ENCODE data around the gene MAPK10. TPM values are rescaled to one million over a fixed set of nuclear protein-coding genes. Genes with fewer than 3 reads are reported as not detected.

Gene MAPK10
- total and polyA plus RNA-seq, 10 of the 15 experiments (the other 5 are each of a cell fraction or from before 2014, with no cell fraction given), result 1.1 to 4.2 (median 2.4) TPM

DNA sequence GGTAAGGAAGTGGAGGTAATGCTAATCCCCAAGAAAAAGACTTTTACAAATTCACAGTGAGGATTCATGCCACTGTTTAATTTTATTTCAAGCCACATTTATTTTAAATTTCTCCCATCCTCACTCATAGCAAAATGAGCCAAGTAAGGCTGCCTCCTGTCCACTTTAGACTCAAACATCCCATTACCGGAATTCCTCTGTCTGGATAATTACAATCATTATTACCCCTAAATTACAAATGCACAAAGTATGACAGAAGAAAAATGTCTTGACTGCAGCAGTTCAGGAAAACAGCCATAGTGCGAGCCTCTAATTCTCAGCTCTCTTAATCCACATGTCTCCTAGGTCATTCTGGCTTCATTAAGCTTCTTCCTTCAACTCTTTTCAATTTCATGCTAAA lies 57.0 kb downstream of the MAPK10 start:
- DNase-seq (ENCODE audit: low read depth, low spot score) (no peak), ATAC-seq (no peak), FAIRE-seq (no peak)
- no peaks in the 10 kb centered on the region for H3K79me2 ChIP-seq (ENCODE audit: control insufficient read depth, insufficient read depth, low read length)
- H3K9ac ChIP-seq (ENCODE audit: control insufficient read depth, insufficient read depth, low read length), result no peak overlapping the region
- RAD21 ChIA-PET (ENCODE audit: unreplicated experiment), result no interaction called here
- POLR2A ChIA-PET, result no interaction called here
- in situ Hi-C loops (cut with MboI) (no loop called here), intact Hi-C loops (cut with micrococcal nuclease; ENCODE audit: unreplicated experiment) (no loop called here)
- no peaks in the 10 kb centered on the region for H3K27me3 ChIP-seq (replicated peaks in 1 of 2; ENCODE audit: control insufficient read depth in 2 of 2, insufficient read depth in 2 of 2, low read length in 1 of 2)
- H2AFZ ChIP-seq (ENCODE audit: control insufficient read depth, low read depth, low read length), result no peak overlapping the region
- no peaks in the 10 kb centered on the region for H3K4me1 ChIP-seq (ENCODE audit: control insufficient read depth, insufficient read depth, low read length)
- CTCF ChIA-PET, result no interaction called here
- no peaks in the 10 kb centered on the region for H3K36me3 ChIP-seq (ENCODE audit: control insufficient read depth in 2 of 2, insufficient read depth in 2 of 2, low read length in 1 of 2)
- SMC1A ChIA-PET (ENCODE audit: uncharacterized antibody, unreplicated experiment), result interaction anchor here (0.9 kb wide), 1 partner anchor 8 kb away, joined by 3 read pairs; no protein-coding TSS in a partner anchor
- H3K27ac ChIP-seq (ENCODE audit: control insufficient read depth, insufficient read depth), result no peak overlapping the region
- no peaks in the 10 kb centered on the region for H4K20me1 ChIP-seq (ENCODE audit: control insufficient read depth, insufficient read depth)
- no TSS peak for BruUV-seq (replicated peaks)
- H3K4me3 ChIP-seq, result no peak overlapping the region
- H3K4me2 ChIP-seq (ENCODE audit: control insufficient read depth, insufficient read depth), result no peak overlapping the region
- WGBS (ENCODE audit: insufficient coverage, insufficient replicate concordance, low lambda C conversion rate, missing lambda C conversion rate), result 0% methylated on average over 2 of the region's 2 CpGs
- H3K9me3 ChIP-seq (replicated peaks; ENCODE audit: control insufficient read depth, insufficient read depth, low read length), result no peaks in the 10 kb centered on the region
- TF ChIP-seq SMC3 (IDR thresholded peaks at IDR 0.05; ENCODE audit: borderline replicate concordance, low read length) (no peak), RAD21 (IDR thresholded peaks at IDR 0.05; ENCODE audit: insufficient read depth, low read depth, low read length) (no peak), NR2C1 (IDR thresholded peaks at IDR 0.05) (no peak), NFIC (IDR thresholded peaks at IDR 0.05; ENCODE audit: low read depth, low read length) (no peak), MEF2A (IDR thresholded peaks at IDR 0.05; ENCODE audit: insufficient read depth, low read depth, low read length) (no peak), RCOR1 (conservative IDR thresholded peaks at IDR 0.05; ENCODE audit: low read depth, low read length) (no peak), CHD2 (IDR thresholded peaks at IDR 0.05; ENCODE audit: borderline replicate concordance, low read depth, low read length) (no peak), CHD1 (IDR thresholded peaks at IDR 0.05; ENCODE audit: low read depth, low read length) (no peak), FOXK2 (IDR thresholded peaks at IDR 0.05) (no peak), RELA (IDR thresholded peaks at IDR 0.05; ENCODE audit: borderline replicate concordance, partially characterized antibody) (no peak), CREM (IDR thresholded peaks at IDR 0.05; ENCODE audit: low read depth) (no peak), RB1 (IDR thresholded peaks at IDR 0.05; ENCODE audit: borderline replicate concordance) (no peak), IRF4 (IDR thresholded peaks at IDR 0.05; ENCODE audit: low read depth, low read length) (no peak), MYC (IDR thresholded peaks at IDR 0.05; ENCODE audit: insufficient read depth, insufficient read length, insufficient replicate concordance, low read length, severe bottlenecking) (no peak), NFXL1 (IDR thresholded peaks at IDR 0.05; ENCODE audit: borderline replicate concordance) (no peak), SIN3A (IDR thresholded peaks at IDR 0.05; ENCODE audit: low read depth, low read length) (no peak)
- TF ChIP-seq, protein P1, sequence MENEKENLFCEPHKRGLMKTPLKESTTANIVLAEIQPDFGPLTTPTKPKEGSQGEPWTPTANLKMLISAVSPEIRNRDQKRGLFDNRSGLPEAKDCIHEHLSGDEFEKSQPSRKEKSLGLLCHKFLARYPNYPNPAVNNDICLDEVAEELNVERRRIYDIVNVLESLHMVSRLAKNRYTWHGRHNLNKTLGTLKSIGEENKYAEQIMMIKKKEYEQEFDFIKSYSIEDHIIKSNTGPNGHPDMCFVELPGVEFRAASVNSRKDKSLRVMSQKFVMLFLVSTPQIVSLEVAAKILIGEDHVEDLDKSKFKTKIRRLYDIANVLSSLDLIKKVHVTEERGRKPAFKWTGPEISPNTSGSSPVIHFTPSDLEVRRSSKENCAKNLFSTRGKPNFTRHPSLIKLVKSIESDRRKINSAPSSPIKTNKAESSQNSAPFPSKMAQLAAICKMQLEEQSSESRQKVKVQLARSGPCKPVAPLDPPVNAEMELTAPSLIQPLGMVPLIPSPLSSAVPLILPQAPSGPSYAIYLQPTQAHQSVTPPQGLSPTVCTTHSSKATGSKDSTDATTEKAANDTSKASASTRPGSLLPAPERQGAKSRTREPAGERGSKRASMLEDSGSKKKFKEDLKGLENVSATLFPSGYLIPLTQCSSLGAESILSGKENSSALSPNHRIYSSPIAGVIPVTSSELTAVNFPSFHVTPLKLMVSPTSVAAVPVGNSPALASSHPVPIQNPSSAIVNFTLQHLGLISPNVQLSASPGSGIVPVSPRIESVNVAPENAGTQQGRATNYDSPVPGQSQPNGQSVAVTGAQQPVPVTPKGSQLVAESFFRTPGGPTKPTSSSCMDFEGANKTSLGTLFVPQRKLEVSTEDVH (IDR thresholded peaks at IDR 0.05; ENCODE audit: low read depth, partially characterized antibody), result no peak
- TF ChIP-seq, protein P2, sequence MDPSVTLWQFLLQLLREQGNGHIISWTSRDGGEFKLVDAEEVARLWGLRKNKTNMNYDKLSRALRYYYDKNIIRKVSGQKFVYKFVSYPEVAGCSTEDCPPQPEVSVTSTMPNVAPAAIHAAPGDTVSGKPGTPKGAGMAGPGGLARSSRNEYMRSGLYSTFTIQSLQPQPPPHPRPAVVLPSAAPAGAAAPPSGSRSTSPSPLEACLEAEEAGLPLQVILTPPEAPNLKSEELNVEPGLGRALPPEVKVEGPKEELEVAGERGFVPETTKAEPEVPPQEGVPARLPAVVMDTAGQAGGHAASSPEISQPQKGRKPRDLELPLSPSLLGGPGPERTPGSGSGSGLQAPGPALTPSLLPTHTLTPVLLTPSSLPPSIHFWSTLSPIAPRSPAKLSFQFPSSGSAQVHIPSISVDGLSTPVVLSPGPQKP (IDR thresholded peaks at IDR 0.05; ENCODE audit: low read depth, low read length), result no peak
- TF ChIP-seq, protein P3, sequence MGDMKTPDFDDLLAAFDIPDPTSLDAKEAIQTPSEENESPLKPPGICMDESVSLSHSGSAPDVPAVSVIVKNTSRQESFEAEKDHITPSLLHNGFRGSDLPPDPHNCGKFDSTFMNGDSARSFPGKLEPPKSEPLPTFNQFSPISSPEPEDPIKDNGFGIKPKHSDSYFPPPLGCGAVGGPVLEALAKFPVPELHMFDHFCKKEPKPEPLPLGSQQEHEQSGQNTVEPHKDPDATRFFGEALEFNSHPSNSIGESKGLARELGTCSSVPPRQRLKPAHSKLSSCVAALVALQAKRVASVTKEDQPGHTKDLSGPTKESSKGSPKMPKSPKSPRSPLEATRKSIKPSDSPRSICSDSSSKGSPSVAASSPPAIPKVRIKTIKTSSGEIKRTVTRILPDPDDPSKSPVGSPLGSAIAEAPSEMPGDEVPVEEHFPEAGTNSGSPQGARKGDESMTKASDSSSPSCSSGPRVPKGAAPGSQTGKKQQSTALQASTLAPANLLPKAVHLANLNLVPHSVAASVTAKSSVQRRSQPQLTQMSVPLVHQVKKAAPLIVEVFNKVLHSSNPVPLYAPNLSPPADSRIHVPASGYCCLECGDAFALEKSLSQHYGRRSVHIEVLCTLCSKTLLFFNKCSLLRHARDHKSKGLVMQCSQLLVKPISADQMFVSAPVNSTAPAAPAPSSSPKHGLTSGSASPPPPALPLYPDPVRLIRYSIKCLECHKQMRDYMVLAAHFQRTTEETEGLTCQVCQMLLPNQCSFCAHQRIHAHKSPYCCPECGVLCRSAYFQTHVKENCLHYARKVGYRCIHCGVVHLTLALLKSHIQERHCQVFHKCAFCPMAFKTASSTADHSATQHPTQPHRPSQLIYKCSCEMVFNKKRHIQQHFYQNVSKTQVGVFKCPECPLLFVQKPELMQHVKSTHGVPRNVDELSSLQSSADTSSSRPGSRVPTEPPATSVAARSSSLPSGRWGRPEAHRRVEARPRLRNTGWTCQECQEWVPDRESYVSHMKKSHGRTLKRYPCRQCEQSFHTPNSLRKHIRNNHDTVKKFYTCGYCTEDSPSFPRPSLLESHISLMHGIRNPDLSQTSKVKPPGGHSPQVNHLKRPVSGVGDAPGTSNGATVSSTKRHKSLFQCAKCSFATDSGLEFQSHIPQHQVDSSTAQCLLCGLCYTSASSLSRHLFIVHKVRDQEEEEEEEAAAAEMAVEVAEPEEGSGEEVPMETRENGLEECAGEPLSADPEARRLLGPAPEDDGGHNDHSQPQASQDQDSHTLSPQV (IDR thresholded peaks at IDR 0.05), result no peak

All from GM12878 (cell line).